Astrocyte (in vitro differentiated cells and primary cell): ENCODE results near the gene MRGPRF. TPM values are rescaled to one million over a fixed set of nuclear protein-coding genes. Genes with fewer than 3 reads are reported as not detected.

Experiments used
- DNase-seq: peaks from one replicate; pipeline ENCODE4 v3.0.0-alpha.2; 2010; ENCODE audit warnings: low read depth
- FAIRE-seq: peaks from 2 replicates; lab custom pipeline; 2011; peaks lifted over from hg19 to GRCh38; lab: Jason Lieb, UNC
- H2AFZ ChIP-seq: 2 replicates; pipeline ENCODE4 v1.6.0; 2012; ENCODE audit warnings: low read depth, low read length, inconsistent platforms
- H3K27ac ChIP-seq: 2 replicates; pipeline ENCODE4 v1.5.1; 2011; ENCODE audit warnings: low read depth, low read length, inconsistent platforms
- H3K27me3 ChIP-seq: 2 replicates; pipeline ENCODE4 v1.6.0; 2011; ENCODE audit warnings: low read length, inconsistent platforms; ENCODE audit not compliant: insufficient read depth
- H3K36me3 ChIP-seq: 2 replicates; pipeline ENCODE4 v1.5.1; 2011; ENCODE audit warnings: low read length, inconsistent platforms; ENCODE audit not compliant: insufficient read depth
- H3K4me1 ChIP-seq: 2 replicates; pipeline ENCODE4 v1.5.1; 2011; ENCODE audit warnings: low read length, inconsistent platforms; ENCODE audit not compliant: insufficient read depth
- H3K4me2 ChIP-seq: 2 replicates; pipeline ENCODE4 v1.6.0; 2012; ENCODE audit warnings: low read length, inconsistent platforms
- H3K4me3 ChIP-seq: 2 replicates; pipeline ENCODE4 v1.5.1; 2011; ENCODE audit warnings: low read depth, mild to moderate bottlenecking, low read length, inconsistent platforms; ENCODE audit not compliant: insufficient read depth
- H3K79me2 ChIP-seq: 2 replicates; pipeline ENCODE4 v1.6.0; 2012; ENCODE audit warnings: mild to moderate bottlenecking, low read length, inconsistent platforms; ENCODE audit not compliant: insufficient read depth
- H3K9ac ChIP-seq: 2 replicates; pipeline ENCODE4 v1.6.0; 2012; ENCODE audit warnings: mild to moderate bottlenecking, low read length, inconsistent platforms
- H3K9me3 ChIP-seq: 2 replicates; pipeline ENCODE4 v1.5.1; 2012; ENCODE audit warnings: low read depth, mild to moderate bottlenecking, low read length, inconsistent platforms; ENCODE audit not compliant: insufficient read depth
- H4K20me1 ChIP-seq: 2 replicates; pipeline ENCODE4 v1.6.0; 2012; ENCODE audit warnings: low read length, inconsistent platforms; ENCODE audit not compliant: insufficient read depth
- H3K27ac Mint-ChIP-seq: one replicate; pipeline ENCODE4 v1.8.0; 2021; ENCODE audit warnings: mild to moderate bottlenecking, mixed read lengths; ENCODE audit not compliant: unreplicated experiment
- H3K27me3 Mint-ChIP-seq: one replicate; pipeline ENCODE4 v1.8.0; 2021; ENCODE audit warnings: low read depth, mixed read lengths; ENCODE audit not compliant: unreplicated experiment
- H3K36me3 Mint-ChIP-seq: one replicate; pipeline ENCODE4 v1.8.0; 2021; ENCODE audit warnings: low read depth, mixed read lengths; ENCODE audit not compliant: unreplicated experiment
- H3K4me1 Mint-ChIP-seq: one replicate; pipeline ENCODE4 v1.8.0; 2021; ENCODE audit warnings: low read depth, mixed read lengths; ENCODE audit not compliant: unreplicated experiment
- H3K4me3 Mint-ChIP-seq: one replicate; pipeline ENCODE4 v1.8.0; 2021; ENCODE audit warnings: mild to moderate bottlenecking, moderate library complexity, mixed read lengths; ENCODE audit not compliant: unreplicated experiment
- H3K9me3 Mint-ChIP-seq: one replicate; pipeline ENCODE4 v1.8.0; 2021; ENCODE audit warnings: mild to moderate bottlenecking, mixed read lengths; ENCODE audit not compliant: unreplicated experiment
- CTCF ChIP-seq: IDR thresholded peaks from 2 replicates; pipeline ENCODE4 v1.5.1; 2011; ENCODE audit warnings: low read depth, mild to moderate bottlenecking, inconsistent platforms, low read length, moderate library complexity; ENCODE audit not compliant: insufficient read depth
- EZH2 ChIP-seq: IDR thresholded peaks from 2 replicates; pipeline ENCODE4 v1.6.1; 2012; ENCODE audit warnings: mild to moderate bottlenecking, low read length, inconsistent platforms; ENCODE audit not compliant: insufficient read depth
- total RNA-seq: library from RNA; stranded (reverse); gene quantifications from 2 replicates; pipeline ENCODE4 v1.2.1, GENCODE V29; 2021

Gene MRGPRF
- total RNA-seq, 1 donor from 2014 or later, result 4.1 TPM

DNA sequence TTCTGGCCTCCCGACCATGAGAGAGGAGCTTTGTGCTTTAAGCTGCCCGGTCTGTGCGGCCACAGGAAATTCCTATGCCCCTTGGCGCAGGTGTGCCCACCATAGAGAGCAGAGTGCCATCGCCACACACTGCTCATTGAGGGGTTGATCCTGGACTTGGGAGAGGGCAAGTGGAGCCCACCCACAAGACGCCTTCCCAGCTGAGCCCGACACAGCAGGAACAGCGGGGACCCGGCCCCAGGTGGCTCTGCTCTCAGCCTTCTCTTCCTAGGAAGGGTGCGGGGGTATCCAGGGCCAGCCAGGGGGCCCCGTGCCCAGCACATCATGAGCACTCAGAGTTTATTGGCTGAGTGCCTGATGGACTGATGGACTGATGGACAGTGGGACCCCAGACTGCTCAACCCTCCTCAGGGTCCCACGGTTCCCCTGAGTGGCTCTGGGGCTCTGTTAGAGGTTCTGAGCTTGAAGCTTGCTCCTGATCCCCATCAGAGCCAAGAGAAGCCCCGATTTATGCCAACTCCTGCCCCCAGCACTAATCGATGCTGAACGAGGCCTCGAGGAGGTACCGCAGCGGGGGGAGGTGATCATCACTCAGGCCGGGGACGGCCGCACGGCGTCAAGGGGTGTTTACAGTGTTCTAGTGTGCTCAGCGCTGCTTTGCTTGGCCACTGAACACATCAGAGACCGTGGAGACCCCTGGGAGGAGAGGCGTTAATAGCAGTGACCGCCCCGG, 18.7 kb downstream of the MRGPRF start:
- FAIRE-seq (no peak), DNase-seq (no peak)
- Histone ChIP-seq H3K79me2 (no peaks in the 10 kb centered on the region), H3K9me3 (no peaks in the 10 kb centered on the region), H3K4me3 (no peak overlapping the region), H3K4me1 (no peaks in the 10 kb centered on the region), H3K9ac (no peak overlapping the region), H3K36me3 (no peaks in the 10 kb centered on the region), H2AFZ (no peak overlapping the region), H3K27ac (no peak overlapping the region), H4K20me1 (no peaks in the 10 kb centered on the region), H3K4me2 (no peak overlapping the region), H3K27me3 (peaks cover 18% of the 10 kb centered on the region)
- H3K27ac Mint-ChIP-seq, result no peak overlapping the region
- no peaks in the 10 kb centered on the region for H3K9me3 Mint-ChIP-seq
- peaks cover 37% of the 10 kb centered on the region for H3K27me3 Mint-ChIP-seq
- no peaks in the 10 kb centered on the region for H3K36me3 Mint-ChIP-seq
- peaks cover 1% of the 10 kb centered on the region for H3K4me1 Mint-ChIP-seq
- H3K4me3 Mint-ChIP-seq, result no peak overlapping the region
- TF ChIP-seq CTCF (no peak), EZH2 (no peak)

DNA sequence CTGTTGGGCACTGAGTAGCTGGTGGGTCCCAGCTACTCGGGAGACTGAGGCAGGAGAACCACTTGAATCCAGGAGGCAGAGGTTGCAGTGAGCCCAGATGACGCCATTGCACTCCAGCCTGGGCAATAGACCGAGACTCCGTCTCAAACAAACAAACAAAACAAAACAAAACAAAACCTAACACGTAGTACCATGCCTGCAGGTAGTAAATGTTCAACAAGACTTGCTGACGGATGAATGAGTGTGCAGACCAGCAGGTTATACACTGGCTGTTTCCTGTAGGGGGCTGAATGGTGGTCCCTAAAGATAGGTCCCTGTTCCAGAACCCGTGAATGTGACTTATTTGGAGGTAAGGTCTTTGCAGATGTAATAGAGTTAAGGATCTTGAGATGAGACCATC, 19.5 kb downstream of the MRGPRF start:
- Histone ChIP-seq H3K4me2 (no peak overlapping the region), H3K9me3 (no peaks in the 10 kb centered on the region), H3K4me1 (no peaks in the 10 kb centered on the region), H3K9ac (no peak overlapping the region), H3K4me3 (no peak overlapping the region), H3K27me3 (peaks cover 20% of the 10 kb centered on the region), H3K79me2 (no peaks in the 10 kb centered on the region), H3K36me3 (no peaks in the 10 kb centered on the region), H4K20me1 (no peaks in the 10 kb centered on the region), H2AFZ (no peak overlapping the region), H3K27ac (no peak overlapping the region)
- no peaks in the 10 kb centered on the region for H3K9me3 Mint-ChIP-seq
- no peaks in the 10 kb centered on the region for H3K36me3 Mint-ChIP-seq
- no peak overlapping the region for H3K4me3 Mint-ChIP-seq
- DNase-seq (no peak), FAIRE-seq (no peak)
- peaks cover 36% of the 10 kb centered on the region for H3K27me3 Mint-ChIP-seq
- TF ChIP-seq CTCF (no peak), EZH2 (no peak)
- peaks cover 1% of the 10 kb centered on the region for H3K4me1 Mint-ChIP-seq
- H3K27ac Mint-ChIP-seq, result no peak overlapping the region

GRCh38 chr11:68992743-68993255, 20.2 kb downstream of the MRGPRF start:
- Histone ChIP-seq H3K79me2 (no peaks in the 10 kb centered on the region), H3K4me2 (no peak overlapping the region), H2AFZ (no peak overlapping the region), H3K27me3 (peaks cover 20% of the 10 kb centered on the region), H3K4me1 (no peaks in the 10 kb centered on the region), H3K4me3 (no peak overlapping the region), H3K27ac (no peak overlapping the region), H3K9ac (no peak overlapping the region), H3K9me3 (no peaks in the 10 kb centered on the region), H4K20me1 (no peaks in the 10 kb centered on the region), H3K36me3 (no peaks in the 10 kb centered on the region)
- FAIRE-seq (no peak), DNase-seq (no peak)
- H3K4me1 Mint-ChIP-seq, result no peaks in the 10 kb centered on the region
- H3K36me3 Mint-ChIP-seq, result no peaks in the 10 kb centered on the region
- H3K27me3 Mint-ChIP-seq, result peaks cover 38% of the 10 kb centered on the region
- TF ChIP-seq CTCF (no peak), EZH2 (no peak)
- H3K27ac Mint-ChIP-seq, result no peak overlapping the region
- no peak overlapping the region for H3K4me3 Mint-ChIP-seq
- H3K9me3 Mint-ChIP-seq, result no peaks in the 10 kb centered on the region
